ENCODE data around the gene LEFTY1.

GRCh38 chr1:225911191-225912130 lies 22.5 kb upstream of the LEFTY1 start:
- TF ChIP-seq, protein P1, sequence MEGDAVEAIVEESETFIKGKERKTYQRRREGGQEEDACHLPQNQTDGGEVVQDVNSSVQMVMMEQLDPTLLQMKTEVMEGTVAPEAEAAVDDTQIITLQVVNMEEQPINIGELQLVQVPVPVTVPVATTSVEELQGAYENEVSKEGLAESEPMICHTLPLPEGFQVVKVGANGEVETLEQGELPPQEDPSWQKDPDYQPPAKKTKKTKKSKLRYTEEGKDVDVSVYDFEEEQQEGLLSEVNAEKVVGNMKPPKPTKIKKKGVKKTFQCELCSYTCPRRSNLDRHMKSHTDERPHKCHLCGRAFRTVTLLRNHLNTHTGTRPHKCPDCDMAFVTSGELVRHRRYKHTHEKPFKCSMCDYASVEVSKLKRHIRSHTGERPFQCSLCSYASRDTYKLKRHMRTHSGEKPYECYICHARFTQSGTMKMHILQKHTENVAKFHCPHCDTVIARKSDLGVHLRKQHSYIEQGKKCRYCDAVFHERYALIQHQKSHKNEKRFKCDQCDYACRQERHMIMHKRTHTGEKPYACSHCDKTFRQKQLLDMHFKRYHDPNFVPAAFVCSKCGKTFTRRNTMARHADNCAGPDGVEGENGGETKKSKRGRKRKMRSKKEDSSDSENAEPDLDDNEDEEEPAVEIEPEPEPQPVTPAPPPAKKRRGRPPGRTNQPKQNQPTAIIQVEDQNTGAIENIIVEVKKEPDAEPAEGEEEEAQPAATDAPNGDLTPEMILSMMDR (IDR thresholded peaks at IDR 0.05): peak; percentile 100
- TF ChIP-seq ZFX (IDR thresholded peaks at IDR 0.05; ENCODE audit: borderline replicate concordance): no peak
